Spleen (tissue), 11 donors: Measurements from ENCODE around the gene NPRL2. TPM values are rescaled to one million over a fixed set of nuclear protein-coding genes. Genes with fewer than 3 reads are reported as not detected.

Source experiments
- DNase-seq: peaks from one replicate; pipeline ENCODE4 v3.0.0-alpha.2; 2020
- H3K27ac ChIP-seq, 8 donors: fragments of 200-600 bp; sonication (generic) in 7 of 8; 1 replicate in 4 of 8; 2 replicates in 4 of 8; pipeline versions ENCODE4 v1.5.0 to v1.8.0; 2016 to 2021; ENCODE audit warnings: inconsistent platforms in 4 of 8, mild to moderate bottlenecking in 4 of 8, moderate library complexity in 1 of 8
- H3K27me3 ChIP-seq, 7 donors: fragments of 200-600 bp; sonication (generic) in 6 of 7; replicated peaks in 1 of 7; 1 replicate in 4 of 7; 2 replicates in 3 of 7; pipeline versions ENCODE4 v1.5.0 to v1.8.0; 2016 to 2021; ENCODE audit warnings: inconsistent platforms in 3 of 7, mild to moderate bottlenecking in 1 of 7
- H3K36me3 ChIP-seq, 6 donors: fragments of 200-600 bp; sonication (generic) in 5 of 6; 1 replicate in 4 of 6; 2 replicates in 2 of 6; pipeline versions ENCODE4 v1.5.0 to v1.8.0; 2016 to 2021; ENCODE audit warnings: inconsistent platforms in 2 of 6
- H3K4me1 ChIP-seq, 6 donors: fragments of 200-600 bp; sonication (generic) in 5 of 6; 1 replicate in 3 of 6; 2 replicates in 3 of 6; pipeline versions ENCODE4 v1.5.0 to v1.8.0; 2016 to 2021; ENCODE audit warnings: inconsistent platforms in 3 of 6
- H3K4me3 ChIP-seq, 8 donors: fragments of 200-600 bp; sonication (generic) in 7 of 8; 1 replicate in 4 of 8; 2 replicates in 4 of 8; pipeline versions ENCODE4 v1.5.0 to v1.8.0; 2016 to 2021; ENCODE audit warnings: inconsistent platforms in 4 of 8, mild to moderate bottlenecking in 4 of 8, moderate library complexity in 2 of 8
- H3K9me3 ChIP-seq, 8 donors: fragments of 200-600 bp; sonication (generic) in 7 of 8; 1 replicate in 4 of 8; 2 replicates in 4 of 8; pipeline versions ENCODE4 v1.5.0 to v1.8.0; 2016 to 2021; ENCODE audit warnings: inconsistent platforms in 4 of 8
- CTCF ChIP-seq, 11 experiments: fragments of 200-600 bp in 7 of 11; fragments of 450-650 bp in 4 of 11; sonication (generic) in 4 of 11; IDR thresholded peaks in 8 of 11; conservative IDR thresholded peaks in 3 of 11; 1 replicate in 7 of 11; 2 replicates in 4 of 11; pipeline versions ENCODE4 v1.4.0 to v1.8.0; 2016 to 2021; ENCODE audit warnings: antibody characterized with exemption in 11 of 11, inconsistent platforms in 4 of 11, mild to moderate bottlenecking in 1 of 11
- POLR2A ChIP-seq, 3 donors: fragments of 450-650 bp; IDR thresholded peaks; one replicate each; pipeline ENCODE4 v1.5.1; 2017; ENCODE audit warnings: antibody characterized with exemption in 3 of 3, mild to moderate bottlenecking in 1 of 3
- POLR2AphosphoS5 ChIP-seq, 3 donors: sonication (generic); formaldehyde crosslinking; IDR thresholded peaks; one replicate each; pipeline ENCODE4 v1.5.1; 2017; ENCODE audit warnings: antibody characterized with exemption in 3 of 3
- WGBS, 5 donors: extraction: QIAGEN DNeasy Blood & Tissue Kit in 3 of 5; methylation state at CpG; one replicate each; pipeline versions ENCODE4 v1.1.5 to v1.1.7; 2013 to 2018; 5-methylcytosine and 5-hydroxymethylcytosine counted together
- intact Hi-C: fragments of 100-400 bp; cut with DNase I; formaldehyde crosslinking; loops from one replicate; pipeline ENCODE4 v1.15.0; 2023; ENCODE audit warnings: low total_unique reads
- polyA plus RNA-seq, 3 donors: library from polyadenylated mRNA; stranded (reverse); fragments of 200-250 nt; gene quantifications; one replicate each; pipeline ENCODE4 v1.2.1, GENCODE V29; 2013
- total RNA-seq, 7 donors: library from RNA; depleted of rRNA in 3 of 7; stranded (reverse); fragments of >200 nt in 3 of 7; fragmentation: NEBNext Ultra II Directional in 4 of 7; extraction: Animal tissue kit (Norgen Biotek cat#: 25700) in 4 of 7; gene quantifications; one replicate each; pipeline versions ENCODE4 v1.1.0 to v1.2.1, GENCODE V29; 2016 to 2021
- donor health status: healthy with polysubstance abuse.
- donor health status: DM: no; HTN: no; CAD: no; lungs with moderate emphysema.
- donor health status: DM: no; HTN: no; CAD: no.
- donor health status: Bipolar disorder and iron deficiency.
- donor health status: healthy.
- donor health status: DM: no; HTN: no; CAD: no.
- donor health status: DM: yes; HTN: yes; CAD: no.

Gene NPRL2
- total and polyA plus RNA-seq, 10 donors: 17.8 to 31.2 (median 22.9) TPM

- Histone ChIP-seq H3K27me3 (no peaks in the 10 kb centered on the region), H3K4me3 (peak overlapping the region in 7 of 8 donors; percentile 27 to 90 (median 61)), H3K9me3 (no peaks in the 10 kb centered on the region), H3K4me1 (peaks cover 18 to 74% (median 47%) of the 10 kb centered on the region in 6 donors), H3K27ac (peak overlapping the region; percentile 31 to 98 (median 94)), H3K36me3 (peaks cover 0 to 10% (median 0%) of the 10 kb centered on the region in 6 donors)
- peak in 2 of 3 donors; percentile 76 for TF ChIP-seq POLR2AphosphoS5 (IDR thresholded peaks at IDR 0.05)
- peak in 1 of 3 donors; percentile 33 for TF ChIP-seq POLR2A (IDR thresholded peaks at IDR 0.05)
- peak in 1 of 11 experiments; percentile 18 for TF ChIP-seq CTCF (IDR thresholded peaks at IDR 0.05 in 8 of 11, conservative IDR thresholded peaks at IDR 0.05 in 3 of 11)
- intact Hi-C loops: no loop called here
- WGBS, 5 donors: 34 to 46% (median 38%) methylated on average over 11 to 12 of the region's 12 CpGs
- peak; percentile 87 for DNase-seq
Observed at GRCh38 chr3:50299929-50300680, 50.5 kb downstream of the NPRL2 start.

GRCh38 chr3:50299638-50299928 lies 51.0 kb downstream of the NPRL2 start:
- 1 to 3% (median 2%) methylated on average over 4 to 12 of the region's 12 CpGs for WGBS, 5 donors
- Histone ChIP-seq H3K36me3 (peaks cover 0 to 10% (median 0%) of the 10 kb centered on the region in 6 donors), H3K27ac (peak overlapping the region; percentile 31 to 98 (median 94)), H3K27me3 (no peaks in the 10 kb centered on the region), H3K4me1 (peaks cover 18 to 69% (median 44%) of the 10 kb centered on the region in 6 donors), H3K4me3 (peak overlapping the region in 7 of 8 donors; percentile 27 to 90 (median 61)), H3K9me3 (no peaks in the 10 kb centered on the region)
- intact Hi-C loops: no loop called here
- TF ChIP-seq POLR2AphosphoS5 (IDR thresholded peaks at IDR 0.05) (no peak), CTCF (IDR thresholded peaks at IDR 0.05 in 8 of 11, conservative IDR thresholded peaks at IDR 0.05 in 3 of 11) (no peak), POLR2A (IDR thresholded peaks at IDR 0.05) (peak in 1 of 3 donors; percentile 23)
- no peak for DNase-seq

GRCh38 chr3:50298836-50299637 lies 51.5 kb downstream of the NPRL2 start, which contains the start of the genes HYAL3 and NAA80:
TSS of gene HYAL3 (minus strand) at chr3:50299405. CDS start at chr3:50295602, 3,803 bp downstream.
TSS of gene NAA80 (minus strand) at chr3:50299405. CDS start at chr3:50297463, 1,942 bp downstream.
- no peaks in the 10 kb centered on the region for H3K9me3 ChIP-seq
- peak within 1 kb of the TSS; percentile 47 to 90 (median 60) for H3K4me3 ChIP-seq
- WGBS, 5 donors: 0 to 1% (median 0%) methylated on average over 21 to 61 of the region's 61 CpGs
- DNase-seq: peak; percentile 100
- TF ChIP-seq CTCF (IDR thresholded peaks at IDR 0.05 in 8 of 11, conservative IDR thresholded peaks at IDR 0.05 in 3 of 11): peak; percentile 38 to 80 (median 70)
- TF ChIP-seq POLR2AphosphoS5 (IDR thresholded peaks at IDR 0.05): peak; percentile 97 to 99 (median 98)
- TF ChIP-seq POLR2A (IDR thresholded peaks at IDR 0.05): peak; percentile 69 to 91 (median 72)
- H3K27ac ChIP-seq: peak within 1 kb of the TSS; percentile 84 to 98 (median 94)
- no peaks in the 10 kb centered on the region for H3K27me3 ChIP-seq
- H3K36me3 ChIP-seq: peaks cover 0 to 10% (median 0%) of the 10 kb centered on the region in 6 donors
- intact Hi-C loops: no loop called here
- peaks cover 18 to 65% (median 42%) of the 10 kb centered on the region in 6 donors for H3K4me1 ChIP-seq
